Endothelial cell of umbilical vein (primary cell): ENCODE data around the gene TPM2. TPM values are rescaled to one million over a fixed set of nuclear protein-coding genes. Genes with fewer than 3 reads are reported as not detected.

ENCODE experiments used
- BruUV-seq: library from RNA; stranded (reverse); fragments of 400-500 nt; replicated peaks from 2 replicates; lab custom pipeline; 2021; lab: Mats Ljungman, UMichigan
- CTCF ChIA-PET: fragments of 300-600, 350-600 bp; sonication (Branson Sonifier 250); formaldehyde crosslinking; loops from one replicate; lab custom pipeline; 2021; ENCODE audit warnings: antibody characterized with exemption, inconsistent platforms; lab: Charles Lee
- POLR2A ChIA-PET: fragments of 300-600, 350-600 bp; sonication (Branson Sonifier 250); formaldehyde crosslinking; loops from one replicate; lab custom pipeline; 2021; ENCODE audit warnings: antibody characterized with exemption, inconsistent platforms; lab: Charles Lee
- DNase-seq: peaks from one replicate; pipeline ENCODE4 v3.0.0-alpha.2; 2011; ENCODE audit warnings: low read depth, low spot score
- FAIRE-seq: peaks from 2 replicates; lab custom pipeline; 2011; peaks lifted over from hg19 to GRCh38; lab: Jason Lieb, UNC
- H2AFZ ChIP-seq: 2 replicates; pipeline ENCODE4 v1.6.0; 2012; ENCODE audit warnings: low read depth, low read length, control low read depth, inconsistent platforms
- H3K27ac ChIP-seq: 2 replicates; pipeline ENCODE4 v1.5.1; 2011; ENCODE audit warnings: low read depth, mild to moderate bottlenecking, control low read depth, low read length, moderate library complexity; ENCODE audit not compliant: insufficient read depth
- H3K27me3 ChIP-seq, 2 experiments: 2 replicates each; pipeline versions ENCODE4 v1.6.0 to v1.6.1; 2011; ENCODE audit warnings: low read length in 2 of 2, mixed read lengths in 1 of 2; ENCODE audit not compliant: control insufficient read depth in 2 of 2, insufficient read depth in 2 of 2
- H3K36me3 ChIP-seq, 2 experiments: 2 replicates in 1 of 2; 3 replicates in 1 of 2; pipeline ENCODE4 v1.5.1; 2011; ENCODE audit warnings: low read length in 2 of 2, mild to moderate bottlenecking in 1 of 2, moderate library complexity in 1 of 2; ENCODE audit not compliant: control insufficient read depth in 2 of 2, insufficient read depth in 2 of 2; ENCODE audit errors: extremely low read depth in 1 of 2
- H3K4me1 ChIP-seq: 3 replicates; pipeline ENCODE4 v1.5.1; 2011; ENCODE audit warnings: mild to moderate bottlenecking, low read length; ENCODE audit not compliant: control insufficient read depth, insufficient read depth; ENCODE audit errors: extremely low read depth
- H3K4me2 ChIP-seq: 2 replicates; pipeline ENCODE4 v1.6.1; 2011; ENCODE audit warnings: low read length, control low read depth, mixed read lengths; ENCODE audit not compliant: insufficient read depth
- H3K4me3 ChIP-seq, 3 experiments: fragments of 200-600 bp in 1 of 3; sonication (generic), shearing (Covaris generic) in 1 of 3; replicated peaks in 1 of 3; 2 replicates each; pipeline ENCODE4 v1.5.1; 2011 to 2016; ENCODE audit warnings: control low read depth in 3 of 3, low read length in 3 of 3, mild to moderate bottlenecking in 2 of 3, inconsistent platforms in 1 of 3, low read depth in 1 of 3, moderate library complexity in 1 of 3; ENCODE audit not compliant: insufficient read depth in 1 of 3
- H3K79me2 ChIP-seq: 2 replicates; pipeline ENCODE4 v1.6.0; 2012; ENCODE audit warnings: low read length, inconsistent platforms; ENCODE audit not compliant: control insufficient read depth, insufficient read depth
- H3K9ac ChIP-seq: replicated peaks from 2 replicates; pipeline ENCODE3; 2011; ENCODE audit warnings: low read length, control low read depth; ENCODE audit not compliant: insufficient read depth; ENCODE audit errors: extremely low read depth
- H3K9me1 ChIP-seq: replicated peaks from 3 replicates; pipeline ENCODE4 v1.6.0; 2011; ENCODE audit warnings: mild to moderate bottlenecking, low read length; ENCODE audit not compliant: control insufficient read depth, insufficient read depth; ENCODE audit errors: extremely low read depth
- H3K9me3 ChIP-seq: replicated peaks from 2 replicates; pipeline ENCODE4 v1.5.1; 2012; ENCODE audit warnings: low read length, inconsistent platforms; ENCODE audit not compliant: control insufficient read depth, insufficient read depth
- H4K20me1 ChIP-seq: replicated peaks from 2 replicates; pipeline ENCODE3; 2011; ENCODE audit warnings: mild to moderate bottlenecking, low read length; ENCODE audit not compliant: control insufficient read depth, insufficient read depth; ENCODE audit errors: extremely low read depth
- FOS ChIP-seq: IDR thresholded peaks from 2 replicates; pipeline ENCODE4 v1.6.1; 2011; ENCODE audit warnings: mild to moderate bottlenecking, low read length, moderate library complexity, borderline replicate concordance; ENCODE audit not compliant: insufficient read depth
- GATA2 ChIP-seq: IDR thresholded peaks from 2 replicates; pipeline ENCODE4 v1.7.0; 2011; ENCODE audit warnings: low read depth, mild to moderate bottlenecking, moderate library complexity, mixed read lengths, low read length; ENCODE audit not compliant: insufficient read length, insufficient read depth
- JUN ChIP-seq: IDR thresholded peaks from 2 replicates; pipeline ENCODE4 v1.6.1; 2011; ENCODE audit warnings: borderline replicate concordance, low read depth; ENCODE audit not compliant: insufficient read length, insufficient read depth
- MYC ChIP-seq: IDR thresholded peaks from one replicate; pipeline ENCODE4 v1.6.1; 2011; ENCODE audit warnings: mild to moderate bottlenecking, low read depth, low read length
- POLR2A ChIP-seq: IDR thresholded peaks from 2 replicates; pipeline ENCODE4 v1.6.1; 2012; ENCODE audit warnings: low read depth, mild to moderate bottlenecking, control low read depth, low read length
- POLR2AphosphoS5 ChIP-seq: IDR thresholded peaks from 2 replicates; pipeline ENCODE4 v1.6.1; 2012; ENCODE audit warnings: low read depth, mild to moderate bottlenecking, control low read depth, low read length, moderate library complexity; ENCODE audit not compliant: insufficient read depth
- dilution Hi-C: fragments of 300-500 bp; cut with MboI; formaldehyde crosslinking; loops from one replicate; pipeline ENCODE4 v1.15.0; 2019; ENCODE audit warnings: low sequenced_read_pairs; ENCODE audit not compliant: extremely low pct_ligation_motif_present
- intact Hi-C: fragments of 100-400 bp; cut with micrococcal nuclease; formaldehyde crosslinking; loops from one replicate; pipeline ENCODE4 v1.10.0; 2022
- polyA plus RNA-seq, 4 experiments: library from polyadenylated mRNA; depleted of rRNA in 3 of 4; stranded (reverse) in 3 of 4; unstranded in 1 of 4; fragments of >200 nt; gene quantifications; 2 replicates each; pipeline versions ENCODE4 v1.2.1 to v1.2.3, GENCODE V29; 2011 to 2012; ENCODE audit warnings: missing spikeins in 1 of 4
- total RNA-seq: library from RNA; stranded (reverse); gene quantifications from 2 replicates; pipeline ENCODE4 v1.2.3, GENCODE V29; 2021
- TF ChIP-seq, protein P1 (sequence below), 2 donors: IDR thresholded peaks; 1 replicate in 1 of 2; 2 replicates in 1 of 2; pipeline ENCODE4 v1.5.1; 2011; ENCODE audit warnings: low read length in 2 of 2, mild to moderate bottlenecking in 2 of 2, moderate library complexity in 2 of 2, control low read depth in 1 of 2, inconsistent platforms in 1 of 2, low read depth in 1 of 2; ENCODE audit not compliant: insufficient read depth in 1 of 2; ENCODE audit errors: extremely low read depth in 1 of 2

The TPM2 gene
- total and polyA plus RNA-seq, 2 donors (not counting 3 experiments of a cell fraction or from before 2014, with no cell fraction given) = 144 to 279 TPM

- FAIRE-seq (no peak), DNase-seq (no peak)
- no peak for TF ChIP-seq MYC
- TF ChIP-seq FOS = no peak
- TF ChIP-seq, protein P1, sequence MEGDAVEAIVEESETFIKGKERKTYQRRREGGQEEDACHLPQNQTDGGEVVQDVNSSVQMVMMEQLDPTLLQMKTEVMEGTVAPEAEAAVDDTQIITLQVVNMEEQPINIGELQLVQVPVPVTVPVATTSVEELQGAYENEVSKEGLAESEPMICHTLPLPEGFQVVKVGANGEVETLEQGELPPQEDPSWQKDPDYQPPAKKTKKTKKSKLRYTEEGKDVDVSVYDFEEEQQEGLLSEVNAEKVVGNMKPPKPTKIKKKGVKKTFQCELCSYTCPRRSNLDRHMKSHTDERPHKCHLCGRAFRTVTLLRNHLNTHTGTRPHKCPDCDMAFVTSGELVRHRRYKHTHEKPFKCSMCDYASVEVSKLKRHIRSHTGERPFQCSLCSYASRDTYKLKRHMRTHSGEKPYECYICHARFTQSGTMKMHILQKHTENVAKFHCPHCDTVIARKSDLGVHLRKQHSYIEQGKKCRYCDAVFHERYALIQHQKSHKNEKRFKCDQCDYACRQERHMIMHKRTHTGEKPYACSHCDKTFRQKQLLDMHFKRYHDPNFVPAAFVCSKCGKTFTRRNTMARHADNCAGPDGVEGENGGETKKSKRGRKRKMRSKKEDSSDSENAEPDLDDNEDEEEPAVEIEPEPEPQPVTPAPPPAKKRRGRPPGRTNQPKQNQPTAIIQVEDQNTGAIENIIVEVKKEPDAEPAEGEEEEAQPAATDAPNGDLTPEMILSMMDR (IDR thresholded peaks at IDR 0.05; ENCODE audit: extremely low read depth in 1 of 2, insufficient read depth in 1 of 2, low read depth in 1 of 2, low read length in 2 of 2) = no peak
- TF ChIP-seq GATA2 = no peak
- TF ChIP-seq POLR2A = no peak
- no peak for TF ChIP-seq JUN
- peak; percentile 7 for TF ChIP-seq POLR2AphosphoS5
- H3K9me3 ChIP-seq = no peaks in the 10 kb centered on the region
- intact Hi-C loops (no loop called here), dilution Hi-C loops (no loop called here)
- ChIA-PET POLR2A (no interaction called here), CTCF (interaction anchor here (1.0 to 5.3 kb wide), 7 partner anchors 10 to 89 kb away, joined by 3 to 86 read pairs (median 8); partner anchors contain the start of genes GBA2 and RGP1)
- H4K20me1 ChIP-seq = no peaks in the 10 kb centered on the region
- H3K4me2 ChIP-seq = no peak overlapping the region
- H3K27ac ChIP-seq = no peak overlapping the region
- H3K79me2 ChIP-seq = peaks cover 41% of the 10 kb centered on the region
- TSS peak; percentile 33 for BruUV-seq
- no peak overlapping the region for H2AFZ ChIP-seq
- H3K4me1 ChIP-seq = peaks cover 14% of the 10 kb centered on the region
- no peaks in the 10 kb centered on the region for H3K27me3 ChIP-seq
- no peak overlapping the region for H3K9ac ChIP-seq
- peaks cover 41 to 60% of the 10 kb centered on the region in 2 experiments for H3K36me3 ChIP-seq
- no peaks in the 10 kb centered on the region for H3K9me1 ChIP-seq
- no peak overlapping the region for H3K4me3 ChIP-seq
Measured at GRCh38 chr9:35737143-35737542, 47.4 kb upstream of the TPM2 start.
